Measurements from ENCODE around the gene FIP1L1. TPM values are rescaled to one million over a fixed set of nuclear protein-coding genes. Genes with fewer than 3 reads are reported as not detected.

FIP1L1 gene
- total and polyA plus RNA-seq, 2 donors (not counting 3 experiments of a cell fraction or from before 2014, with no cell fraction given) = 18.9 to 51.9 TPM

DNA sequence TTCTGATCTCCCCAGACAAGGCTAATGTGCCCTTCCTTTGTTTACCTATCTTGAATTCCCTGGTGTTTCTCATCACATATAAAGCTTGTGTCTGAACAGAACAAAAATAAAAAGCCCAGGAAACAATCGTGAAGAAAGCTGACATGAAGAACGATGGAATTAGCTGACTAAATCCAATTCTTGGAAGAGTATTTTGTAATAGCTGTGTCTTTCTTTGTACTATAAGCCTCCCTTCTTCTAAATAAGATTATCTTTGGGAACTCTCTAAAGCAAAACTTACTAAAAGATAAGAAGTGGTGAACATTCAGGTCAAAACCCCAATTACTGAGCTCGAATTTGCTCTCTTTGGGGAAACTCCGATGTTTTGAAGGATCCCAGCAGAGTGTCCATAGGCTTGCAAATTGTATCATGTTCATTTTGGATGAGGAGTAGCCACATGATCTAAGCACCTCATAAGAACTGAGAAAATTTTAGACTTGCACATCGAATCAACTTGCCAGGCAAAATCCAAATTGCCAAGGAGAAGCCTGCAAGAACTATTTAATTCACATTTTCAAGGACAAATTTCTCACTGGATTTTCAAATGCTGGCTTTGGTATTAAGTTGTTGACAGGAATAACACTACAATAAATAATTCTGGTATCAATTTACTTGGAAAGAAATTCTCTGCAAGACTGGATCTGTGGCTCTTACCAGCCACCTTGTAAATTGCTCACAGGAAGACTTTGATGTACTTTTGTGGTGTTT lies 107.6 kb downstream of the FIP1L1 start:
- TF ChIP-seq EZH2 (IDR thresholded peaks at IDR 0.05; ENCODE audit: borderline replicate concordance, low read depth, low read length, severe bottlenecking) (no peak), GATA2 (IDR thresholded peaks at IDR 0.05; ENCODE audit: insufficient read depth, insufficient read length, low read depth, low read length) (no peak), MYC (IDR thresholded peaks at IDR 0.05; ENCODE audit: low read depth, low read length) (no peak), JUN (IDR thresholded peaks at IDR 0.05; ENCODE audit: borderline replicate concordance, insufficient read depth, insufficient read length, low read depth) (no peak), POLR2AphosphoS5 (IDR thresholded peaks at IDR 0.05; ENCODE audit: insufficient read depth, low read depth, low read length) (no peak), POLR2A (IDR thresholded peaks at IDR 0.05; ENCODE audit: low read depth, low read length) (no peak), FOS (IDR thresholded peaks at IDR 0.05; ENCODE audit: borderline replicate concordance, insufficient read depth, low read length) (no peak)
- TF ChIP-seq, protein P1, sequence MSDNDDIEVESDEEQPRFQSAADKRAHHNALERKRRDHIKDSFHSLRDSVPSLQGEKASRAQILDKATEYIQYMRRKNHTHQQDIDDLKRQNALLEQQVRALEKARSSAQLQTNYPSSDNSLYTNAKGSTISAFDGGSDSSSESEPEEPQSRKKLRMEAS (IDR thresholded peaks at IDR 0.05; ENCODE audit: insufficient read depth, insufficient read length) = no peak
- TF ChIP-seq, protein P2, sequence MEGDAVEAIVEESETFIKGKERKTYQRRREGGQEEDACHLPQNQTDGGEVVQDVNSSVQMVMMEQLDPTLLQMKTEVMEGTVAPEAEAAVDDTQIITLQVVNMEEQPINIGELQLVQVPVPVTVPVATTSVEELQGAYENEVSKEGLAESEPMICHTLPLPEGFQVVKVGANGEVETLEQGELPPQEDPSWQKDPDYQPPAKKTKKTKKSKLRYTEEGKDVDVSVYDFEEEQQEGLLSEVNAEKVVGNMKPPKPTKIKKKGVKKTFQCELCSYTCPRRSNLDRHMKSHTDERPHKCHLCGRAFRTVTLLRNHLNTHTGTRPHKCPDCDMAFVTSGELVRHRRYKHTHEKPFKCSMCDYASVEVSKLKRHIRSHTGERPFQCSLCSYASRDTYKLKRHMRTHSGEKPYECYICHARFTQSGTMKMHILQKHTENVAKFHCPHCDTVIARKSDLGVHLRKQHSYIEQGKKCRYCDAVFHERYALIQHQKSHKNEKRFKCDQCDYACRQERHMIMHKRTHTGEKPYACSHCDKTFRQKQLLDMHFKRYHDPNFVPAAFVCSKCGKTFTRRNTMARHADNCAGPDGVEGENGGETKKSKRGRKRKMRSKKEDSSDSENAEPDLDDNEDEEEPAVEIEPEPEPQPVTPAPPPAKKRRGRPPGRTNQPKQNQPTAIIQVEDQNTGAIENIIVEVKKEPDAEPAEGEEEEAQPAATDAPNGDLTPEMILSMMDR (IDR thresholded peaks at IDR 0.05; ENCODE audit: extremely low read depth in 1 of 2, insufficient read depth in 1 of 2, low read depth in 1 of 2, low read length in 2 of 2) = no peak
- Histone ChIP-seq H3K4me1 (ENCODE audit: control insufficient read depth, extremely low read depth, insufficient read depth, low read length) (peaks cover 6% of the 10 kb centered on the region), H3K27ac (ENCODE audit: insufficient read depth, low read depth, low read length) (no peak overlapping the region), H3K79me2 (ENCODE audit: control insufficient read depth, insufficient read depth, low read length) (no peaks in the 10 kb centered on the region), H3K27me3 (ENCODE audit: control insufficient read depth in 2 of 2, insufficient read depth in 2 of 2, low read length in 2 of 2) (peaks cover 0 to 2% of the 10 kb centered on the region in 2 experiments), H4K20me1 (replicated peaks; ENCODE audit: control insufficient read depth, extremely low read depth, insufficient read depth, low read length) (no peaks in the 10 kb centered on the region), H3K4me2 (ENCODE audit: insufficient read depth, low read length) (no peak overlapping the region), H3K9ac (replicated peaks; ENCODE audit: extremely low read depth, insufficient read depth, low read length) (no peak overlapping the region), H2AFZ (ENCODE audit: low read depth, low read length) (no peak overlapping the region), H3K4me3 (replicated peaks in 1 of 3; ENCODE audit: insufficient read depth in 1 of 3, low read depth in 1 of 3, low read length in 3 of 3) (no peak overlapping the region), H3K36me3 (ENCODE audit: control insufficient read depth in 2 of 2, extremely low read depth in 1 of 2, insufficient read depth in 2 of 2, low read length in 2 of 2) (no peaks in the 10 kb centered on the region), H3K9me1 (replicated peaks; ENCODE audit: control insufficient read depth, extremely low read depth, insufficient read depth, low read length) (no peaks in the 10 kb centered on the region), H3K9me3 (replicated peaks; ENCODE audit: control insufficient read depth, insufficient read depth, low read length) (no peaks in the 10 kb centered on the region)
- FAIRE-seq (no peak), DNase-seq (ENCODE audit: low read depth, low spot score) (no peak)
- CTCF ChIA-PET = interaction anchor here (0.9 to 2.2 kb wide), 5 partner anchors 8 to 749 kb away, joined by 3 to 9 read pairs (median 4); no protein-coding TSS in a partner anchor
- intact Hi-C loops (cut with micrococcal nuclease) (no loop called here), dilution Hi-C loops (cut with MboI; ENCODE audit: extremely low pct_ligation_motif_present, low sequenced_read_pairs) (no loop called here)
- POLR2A ChIA-PET = no interaction called here
- BruUV-seq (replicated peaks) = no TSS peak

Data from endothelial cell of umbilical vein (primary cell).